Liver (tissue), 9 donors: ENCODE measurements around the gene HHLA2. TPM values are rescaled to one million over a fixed set of nuclear protein-coding genes. Genes with fewer than 3 reads are reported as not detected.

Experiments
- DNase-seq: peaks from one replicate; pipeline ENCODE4 v3.0.0-alpha.2; 2017; ENCODE audit warnings: low spot score
- H3K27ac ChIP-seq, 2 donors: one replicate each; pipeline ENCODE4 v1.7.0; 2013; ENCODE audit warnings: inconsistent platforms in 2 of 2, low read length in 2 of 2, control low read depth in 1 of 2, low read depth in 1 of 2, mild to moderate bottlenecking in 1 of 2
- H3K27me3 ChIP-seq, 4 donors: one replicate each; pipeline versions ENCODE4 v1.6.1 to v1.7.0; 2013; ENCODE audit warnings: low read length in 3 of 4, inconsistent platforms in 1 of 4, mild to moderate bottlenecking in 1 of 4, moderate library complexity in 1 of 4; ENCODE audit not compliant: control insufficient read depth in 4 of 4, insufficient read depth in 4 of 4
- H3K36me3 ChIP-seq, 4 donors: one replicate each; pipeline versions ENCODE4 v1.6.1 to v1.7.0; 2013; ENCODE audit warnings: low read length in 3 of 4, mild to moderate bottlenecking in 3 of 4, low read depth in 1 of 4, moderate library complexity in 1 of 4; ENCODE audit not compliant: control insufficient read depth in 4 of 4, insufficient read depth in 3 of 4
- H3K4me1 ChIP-seq, 4 donors: one replicate each; pipeline versions ENCODE4 v1.6.1 to v1.7.0; 2013; ENCODE audit warnings: low read length in 3 of 4, mild to moderate bottlenecking in 3 of 4, moderate library complexity in 1 of 4; ENCODE audit not compliant: control insufficient read depth in 4 of 4, insufficient read depth in 4 of 4
- H3K4me3 ChIP-seq, 3 donors: one replicate each; pipeline versions ENCODE4 v1.6.1 to v1.7.0; 2013; ENCODE audit warnings: low read length in 3 of 3, control low read depth in 1 of 3, low read depth in 1 of 3, mild to moderate bottlenecking in 1 of 3
- H3K9ac ChIP-seq, 2 donors: one replicate each; pipeline ENCODE4 v1.7.0; 2013; ENCODE audit warnings: low read length in 2 of 2, mild to moderate bottlenecking in 2 of 2, moderate library complexity in 2 of 2, control low read depth in 1 of 2, low read depth in 1 of 2
- H3K9me3 ChIP-seq, 4 donors: one replicate each; pipeline versions ENCODE4 v1.6.1 to v1.7.0; 2013; ENCODE audit warnings: low read length in 3 of 4; ENCODE audit not compliant: control insufficient read depth in 4 of 4
- ATF3 ChIP-seq: IDR thresholded peaks from 2 replicates; pipeline ENCODE4 v1.6.1; 2016; ENCODE audit warnings: antibody characterized with exemption
- CTCF ChIP-seq: fragments of 150-350 bp; IDR thresholded peaks from 2 replicates; pipeline ENCODE4 v1.5.1; 2017; ENCODE audit warnings: improper control_type of control experiment, low read depth, low read length; ENCODE audit not compliant: missing input control
- FOXA1 ChIP-seq: IDR thresholded peaks from 2 replicates; pipeline ENCODE4 v1.6.1; 2016; ENCODE audit warnings: antibody characterized with exemption
- GABPA ChIP-seq, 2 donors: IDR thresholded peaks in 1 of 2; conservative IDR thresholded peaks in 1 of 2; 2 replicates each; pipeline ENCODE4 v1.6.1; 2016; ENCODE audit warnings: antibody characterized with exemption in 2 of 2, mild to moderate bottlenecking in 1 of 2, moderate library complexity in 1 of 2
- HNF4A ChIP-seq, 2 donors: conservative IDR thresholded peaks; 2 replicates each; pipeline ENCODE4 v1.6.1; 2016; ENCODE audit warnings: antibody characterized with exemption in 2 of 2, mild to moderate bottlenecking in 2 of 2
- HNF4G ChIP-seq: IDR thresholded peaks from 2 replicates; pipeline ENCODE4 v1.6.1; 2016; ENCODE audit warnings: antibody characterized with exemption
- JUND ChIP-seq, 2 donors: IDR thresholded peaks; 2 replicates each; pipeline ENCODE4 v1.6.1; 2016; ENCODE audit warnings: antibody characterized with exemption in 2 of 2
- NR2F2 ChIP-seq: IDR thresholded peaks from 2 replicates; pipeline ENCODE4 v1.6.1; 2016; ENCODE audit warnings: antibody characterized with exemption
- RAD21 ChIP-seq, 2 donors: IDR thresholded peaks; 2 replicates each; pipeline ENCODE4 v1.6.1; 2016; ENCODE audit warnings: antibody characterized with exemption in 2 of 2, mild to moderate bottlenecking in 2 of 2
- REST ChIP-seq: IDR thresholded peaks from 2 replicates; pipeline ENCODE4 v1.6.1; 2016; ENCODE audit warnings: antibody characterized with exemption, mild to moderate bottlenecking
- RXRA ChIP-seq, 2 donors: IDR thresholded peaks; 2 replicates each; pipeline ENCODE4 v1.6.1; 2017 to 2018; ENCODE audit warnings: antibody characterized with exemption in 2 of 2, mild to moderate bottlenecking in 1 of 2
- YY1 ChIP-seq: IDR thresholded peaks from 2 replicates; pipeline ENCODE4 v1.6.1; 2016; ENCODE audit warnings: antibody characterized with exemption, mild to moderate bottlenecking
- WGBS: extraction: QIAGEN DNeasy Blood & Tissue Kit; methylation state at CpG from one replicate; pipeline ENCODE4 v1.1.7; 2013; 5-methylcytosine and 5-hydroxymethylcytosine counted together
- polyA plus RNA-seq, 2 donors: library from polyadenylated mRNA; stranded (reverse) in 1 of 2; unstranded in 1 of 2; fragments of 200-250 nt in 1 of 2; fragments of >200 nt in 1 of 2; fragmentation: Nextera tagmentation in 1 of 2; extraction: Ambion mirVana in 1 of 2; gene quantifications; one replicate each; pipeline versions ENCODE4 v1.2.1 to v1.2.3, GENCODE V29; 2013 to 2015
- total RNA-seq, 2 donors: library from RNA; depleted of rRNA; stranded (reverse); fragments of >200 nt; gene quantifications; one replicate each; pipeline ENCODE4 v1.2.3, GENCODE V29; 2014
- TF ChIP-seq, protein P1 (sequence below): IDR thresholded peaks from 2 replicates; pipeline ENCODE4 v1.6.1; 2016; ENCODE audit warnings: antibody characterized with exemption
- TF ChIP-seq, protein P2 (sequence below): IDR thresholded peaks from 2 replicates; pipeline ENCODE4 v1.6.1; 2016; ENCODE audit warnings: antibody characterized with exemption
- donor health status: healthy.
- donor health status: healthy.
- donor health status: healthy.
- donor health status: healthy.
- donor health status: healthy.

The HHLA2 gene
- total and polyA plus RNA-seq, 4 donors = 0.07 to 0.14 TPM; not detected in 2

- TF ChIP-seq RAD21 (IDR thresholded peaks at IDR 0.05) (no peak), JUND (IDR thresholded peaks at IDR 0.05) (no peak), REST (no peak), RXRA (IDR thresholded peaks at IDR 0.05) (no peak), ATF3 (no peak), HNF4G (no peak), NR2F2 (no peak), GABPA (IDR thresholded peaks at IDR 0.05 in 1 of 2, conservative IDR thresholded peaks at IDR 0.05 in 1 of 2) (no peak)
- WGBS = 95% methylated on average over 4 of the region's 4 CpGs
- no peak for DNase-seq
- Histone ChIP-seq H3K4me3 (no peak overlapping the region), H3K9me3 (no peaks in the 10 kb centered on the region), H3K36me3 (no peaks in the 10 kb centered on the region), H3K4me1 (peaks cover 0 to 9% (median 4%) of the 10 kb centered on the region in 4 donors), H3K27me3 (no peaks in the 10 kb centered on the region), H3K9ac (no peak overlapping the region), H3K27ac (no peak overlapping the region)
Observed at GRCh38 chr3:108409800-108410178, 113.4 kb downstream of the HHLA2 start.

GRCh38 chr3:108410531-108410984, 114.2 kb downstream of the HHLA2 start:
- DNase-seq = no peak
- Histone ChIP-seq H3K27me3 (no peaks in the 10 kb centered on the region), H3K4me1 (peaks cover 0 to 9% (median 4%) of the 10 kb centered on the region in 4 donors), H3K36me3 (no peaks in the 10 kb centered on the region), H3K27ac (no peak overlapping the region), H3K9ac (no peak overlapping the region), H3K9me3 (no peaks in the 10 kb centered on the region), H3K4me3 (no peak overlapping the region)
- 93% methylated on average over 11 of the region's 11 CpGs for WGBS
- no peak for TF ChIP-seq JUND (IDR thresholded peaks at IDR 0.05)
- no peak for TF ChIP-seq RAD21 (IDR thresholded peaks at IDR 0.05)
- TF ChIP-seq HNF4G = no peak

DNA sequence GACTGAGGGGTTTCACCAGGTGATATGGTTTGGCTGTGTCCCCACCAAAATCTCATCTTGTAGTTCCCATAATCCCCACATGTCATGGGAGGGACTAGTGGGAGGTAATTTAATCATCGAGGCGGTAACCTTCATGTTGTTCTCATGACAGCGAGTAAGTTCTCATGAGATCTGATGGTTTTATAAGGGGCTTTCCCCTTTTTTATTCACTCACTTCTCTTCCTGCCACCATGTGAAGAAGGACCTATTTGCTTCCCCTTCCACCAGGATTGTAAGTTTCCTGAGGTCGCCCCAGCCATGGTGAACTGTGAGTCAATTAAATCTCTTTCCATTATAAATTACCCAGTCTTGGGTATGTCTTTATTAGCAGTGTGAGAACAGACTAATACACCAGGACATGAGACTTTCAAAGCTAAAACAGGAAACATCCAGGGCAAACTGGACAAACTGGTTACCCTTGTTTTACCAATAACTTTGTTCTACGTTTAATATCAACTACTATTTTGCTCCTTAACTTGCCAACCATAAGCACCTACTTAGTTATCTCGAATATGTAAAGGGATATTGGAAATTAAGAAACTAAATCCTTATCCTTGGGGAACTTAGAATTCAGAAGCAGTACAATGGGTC, 115.9 kb downstream of the HHLA2 start:
- 93% methylated on average over 6 of the region's 6 CpGs for WGBS
- no peaks in the 10 kb centered on the region for H3K27me3 ChIP-seq
- H3K27ac ChIP-seq = no peak overlapping the region
- peaks cover 0 to 3% (median under 1%) of the 10 kb centered on the region in 4 donors for H3K4me1 ChIP-seq
- H3K9me3 ChIP-seq = no peaks in the 10 kb centered on the region
- no peak overlapping the region for H3K9ac ChIP-seq
- no peak for DNase-seq
- no peaks in the 10 kb centered on the region for H3K36me3 ChIP-seq
- H3K4me3 ChIP-seq = no peak overlapping the region
- TF ChIP-seq NR2F2 (no peak), YY1 (no peak), FOXA1 (no peak), RXRA (IDR thresholded peaks at IDR 0.05) (no peak), ATF3 (no peak), HNF4G (no peak), REST (no peak), HNF4A (conservative IDR thresholded peaks at IDR 0.05) (no peak), GABPA (IDR thresholded peaks at IDR 0.05 in 1 of 2, conservative IDR thresholded peaks at IDR 0.05 in 1 of 2) (no peak), CTCF (no peak)
- TF ChIP-seq, protein P1, sequence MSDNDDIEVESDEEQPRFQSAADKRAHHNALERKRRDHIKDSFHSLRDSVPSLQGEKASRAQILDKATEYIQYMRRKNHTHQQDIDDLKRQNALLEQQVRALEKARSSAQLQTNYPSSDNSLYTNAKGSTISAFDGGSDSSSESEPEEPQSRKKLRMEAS = no peak
- TF ChIP-seq, protein P2, sequence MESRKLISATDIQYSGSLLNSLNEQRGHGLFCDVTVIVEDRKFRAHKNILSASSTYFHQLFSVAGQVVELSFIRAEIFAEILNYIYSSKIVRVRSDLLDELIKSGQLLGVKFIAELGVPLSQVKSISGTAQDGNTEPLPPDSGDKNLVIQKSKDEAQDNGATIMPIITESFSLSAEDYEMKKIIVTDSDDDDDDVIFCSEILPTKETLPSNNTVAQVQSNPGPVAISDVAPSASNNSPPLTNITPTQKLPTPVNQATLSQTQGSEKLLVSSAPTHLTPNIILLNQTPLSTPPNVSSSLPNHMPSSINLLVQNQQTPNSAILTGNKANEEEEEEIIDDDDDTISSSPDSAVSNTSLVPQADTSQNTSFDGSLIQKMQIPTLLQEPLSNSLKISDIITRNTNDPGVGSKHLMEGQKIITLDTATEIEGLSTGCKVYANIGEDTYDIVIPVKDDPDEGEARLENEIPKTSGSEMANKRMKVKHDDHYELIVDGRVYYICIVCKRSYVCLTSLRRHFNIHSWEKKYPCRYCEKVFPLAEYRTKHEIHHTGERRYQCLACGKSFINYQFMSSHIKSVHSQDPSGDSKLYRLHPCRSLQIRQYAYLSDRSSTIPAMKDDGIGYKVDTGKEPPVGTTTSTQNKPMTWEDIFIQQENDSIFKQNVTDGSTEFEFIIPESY = no peak
